ENCODE data around the gene POLR3H. TPM values are rescaled to one million over a fixed set of nuclear protein-coding genes. Genes with fewer than 3 reads are reported as not detected.
A peak's percentile ranks its signal among the peaks of the same experiment; 100 is the strongest.

Gene POLR3H
- polyA plus RNA-seq, 3 donors = 9.4 to 19.0 (median 10.4) TPM

- no peak overlapping the region for H3K4me3 ChIP-seq (replicated peaks in 1 of 3; ENCODE audit: low read depth in 2 of 3, low read length in 3 of 3)
- H3K9ac ChIP-seq (ENCODE audit: insufficient read depth, low read length, poor library complexity, severe bottlenecking) = no peak overlapping the region
- no peaks in the 10 kb centered on the region for H3K9me3 ChIP-seq (replicated peaks in 1 of 2; ENCODE audit: control insufficient read depth in 1 of 2, insufficient read depth in 1 of 2, low read length in 2 of 2)
- H4K20me1 ChIP-seq (ENCODE audit: insufficient read depth, low read length) = peaks cover 7% of the 10 kb centered on the region
- Mint-ChIP-seq H3K9me3 (no peaks in the 10 kb centered on the region), H3K36me3 (peaks cover 83 to 99% of the 10 kb centered on the region in 2 donors), H3K4me1 (no peaks in the 10 kb centered on the region), H3K27me3 (ENCODE audit: low read depth in 3 of 3) (no peaks in the 10 kb centered on the region), H3K27ac (peak overlapping the region in 3 of 7 donors; percentile 56 to 83 (median 67)), H3K4me3 (no peak overlapping the region)
- 84% methylated on average over 5 of the region's 5 CpGs for WGBS (ENCODE audit: insufficient coverage)
- no peak overlapping the region for H3K27ac ChIP-seq (ENCODE audit: low read depth in 1 of 2, low read length in 2 of 2)
- no peak for DNase-seq
- no peaks in the 10 kb centered on the region for H3K27me3 ChIP-seq (ENCODE audit: control insufficient read depth in 2 of 2, insufficient read depth in 2 of 2, low read length in 2 of 2)
- intact Hi-C loops (cut with micrococcal nuclease) = no loop called here
- H3K79me2 ChIP-seq (ENCODE audit: insufficient read depth, low read length) = no peaks in the 10 kb centered on the region
- H2AFZ ChIP-seq (ENCODE audit: insufficient read depth, low read depth, low read length, poor library complexity, severe bottlenecking) = no peak overlapping the region
- H3K4me1 ChIP-seq (ENCODE audit: control insufficient read depth in 1 of 2, insufficient read depth in 2 of 2, low read length in 2 of 2) = no peaks in the 10 kb centered on the region
- no peak for TF ChIP-seq CTCF (IDR thresholded peaks at IDR 0.05)
- no peak overlapping the region for H3K4me2 ChIP-seq (replicated peaks; ENCODE audit: extremely low read depth, low read length, poor library complexity, severe bottlenecking)
- H3K36me3 ChIP-seq (replicated peaks in 1 of 2; ENCODE audit: control insufficient read depth in 1 of 2, insufficient read depth in 2 of 2, low read length in 2 of 2) = peaks cover 93 to 99% of the 10 kb centered on the region in 2 donors
Observed at GRCh38 chr22:41513391-41513790, 30.9 kb downstream of the POLR3H start.

GRCh38 chr22:41512421-41513194, 31.7 kb downstream of the POLR3H start:
- H3K4me3 Mint-ChIP-seq = no peak overlapping the region
- intact Hi-C loops (cut with micrococcal nuclease) = no loop called here
- no peaks in the 10 kb centered on the region for H3K4me1 Mint-ChIP-seq
- H2AFZ ChIP-seq (ENCODE audit: insufficient read depth, low read depth, low read length, poor library complexity, severe bottlenecking) = no peak overlapping the region
- H3K36me3 Mint-ChIP-seq = peaks cover 86 to 100% of the 10 kb centered on the region in 2 donors
- H3K4me3 ChIP-seq (replicated peaks in 1 of 3; ENCODE audit: low read depth in 2 of 3, low read length in 3 of 3) = no peak overlapping the region
- no peaks in the 10 kb centered on the region for H3K79me2 ChIP-seq (ENCODE audit: insufficient read depth, low read length)
- peaks cover 7% of the 10 kb centered on the region for H4K20me1 ChIP-seq (ENCODE audit: insufficient read depth, low read length)
- H3K9me3 Mint-ChIP-seq = no peaks in the 10 kb centered on the region
- peaks cover 93 to 99% of the 10 kb centered on the region in 2 donors for H3K36me3 ChIP-seq (replicated peaks in 1 of 2; ENCODE audit: control insufficient read depth in 1 of 2, insufficient read depth in 2 of 2, low read length in 2 of 2)
- no peak for TF ChIP-seq CTCF (IDR thresholded peaks at IDR 0.05)
- no peaks in the 10 kb centered on the region for H3K27me3 ChIP-seq (ENCODE audit: control insufficient read depth in 2 of 2, insufficient read depth in 2 of 2, low read length in 2 of 2)
- no peaks in the 10 kb centered on the region for H3K9me3 ChIP-seq (replicated peaks in 1 of 2; ENCODE audit: control insufficient read depth in 1 of 2, insufficient read depth in 1 of 2, low read length in 2 of 2)
- peak overlapping the region in 1 of 7 donors; percentile 58 for H3K27ac Mint-ChIP-seq
- WGBS (ENCODE audit: insufficient coverage) = 92% methylated on average over 15 of the region's 17 CpGs
- no peak for DNase-seq
- no peak overlapping the region for H3K27ac ChIP-seq (ENCODE audit: low read depth in 1 of 2, low read length in 2 of 2)
- no peak overlapping the region for H3K4me2 ChIP-seq (replicated peaks; ENCODE audit: extremely low read depth, low read length, poor library complexity, severe bottlenecking)
- no peaks in the 10 kb centered on the region for H3K4me1 ChIP-seq (ENCODE audit: control insufficient read depth in 1 of 2, insufficient read depth in 2 of 2, low read length in 2 of 2)
- no peaks in the 10 kb centered on the region for H3K27me3 Mint-ChIP-seq (ENCODE audit: low read depth in 3 of 3)
- H3K9ac ChIP-seq (ENCODE audit: insufficient read depth, low read length, poor library complexity, severe bottlenecking) = no peak overlapping the region

Data from CD14-positive monocyte (primary cell).